H9 (cell line): ENCODE data around the gene GPR155. TPM values are rescaled to one million over a fixed set of nuclear protein-coding genes. Genes with fewer than 3 reads are reported as not detected.

Source experiments
- DNase-seq: peaks from one replicate; pipeline ENCODE4 v3.0.0-alpha.2; 2017
- H2AFZ ChIP-seq: one replicate; pipeline ENCODE4 v1.6.1; 2013; ENCODE audit warnings: mild to moderate bottlenecking, low read length, control low read depth, moderate library complexity
- H2AK5ac ChIP-seq: 2 replicates; pipeline ENCODE4 v1.6.1; 2013; ENCODE audit warnings: low read length, control low read depth, mixed read lengths; ENCODE audit not compliant: insufficient read length
- H2BK120ac ChIP-seq: one replicate; pipeline ENCODE4 v1.6.1; 2013; ENCODE audit warnings: low read depth, mild to moderate bottlenecking, low read length, control low read depth, inconsistent platforms; ENCODE audit not compliant: poor library complexity, severe bottlenecking
- H2BK12ac ChIP-seq: 2 replicates; pipeline ENCODE4 v1.6.1; 2013; ENCODE audit warnings: low read length, control low read depth, mixed read lengths, low read depth; ENCODE audit not compliant: insufficient read length
- H2BK15ac ChIP-seq: 2 replicates; pipeline ENCODE4 v1.6.1; 2013; ENCODE audit warnings: low read depth, low read length, control low read depth
- H2BK20ac ChIP-seq: one replicate; pipeline ENCODE4 v1.6.1; 2013; ENCODE audit warnings: low read depth, mild to moderate bottlenecking, low read length, control low read depth, inconsistent platforms; ENCODE audit not compliant: poor library complexity, severe bottlenecking
- H2BK5ac ChIP-seq: 2 replicates; pipeline ENCODE4 v1.6.1; 2013; ENCODE audit warnings: low read length, control low read depth, mixed read lengths; ENCODE audit not compliant: insufficient read length
- H3K14ac ChIP-seq: 2 replicates; pipeline ENCODE4 v1.6.1; 2013; ENCODE audit warnings: low read length, control low read depth; ENCODE audit not compliant: insufficient read depth
- H3K18ac ChIP-seq: 2 replicates; pipeline ENCODE4 v1.6.1; 2013; ENCODE audit warnings: low read depth, mild to moderate bottlenecking, mixed read lengths, low read length, control low read depth; ENCODE audit not compliant: insufficient read length
- H3K23ac ChIP-seq: 2 replicates; pipeline ENCODE4 v1.6.1; 2013; ENCODE audit warnings: low read length, control low read depth, mixed read lengths, low read depth; ENCODE audit not compliant: insufficient read length
- H3K23me2 ChIP-seq: 2 replicates; pipeline ENCODE4 v1.6.1; 2013; ENCODE audit warnings: low read depth, mild to moderate bottlenecking, mixed read lengths, low read length, control low read depth; ENCODE audit not compliant: insufficient read length, poor library complexity, severe bottlenecking
- H3K27ac ChIP-seq: 2 replicates; pipeline ENCODE4 v1.5.1; 2013; ENCODE audit warnings: low read length, control low read depth, mixed read lengths, low read depth; ENCODE audit not compliant: insufficient read length
- H3K27me3 ChIP-seq: 2 replicates; pipeline ENCODE4 v1.6.1; 2013; ENCODE audit warnings: low read length, control low read depth, inconsistent platforms; ENCODE audit not compliant: insufficient read depth
- H3K4ac ChIP-seq: 2 replicates; pipeline ENCODE4 v1.6.1; 2013; ENCODE audit warnings: low read depth, mild to moderate bottlenecking, control low read depth, inconsistent platforms, low read length, moderate library complexity
- H3K4me1 ChIP-seq: 2 replicates; pipeline ENCODE4 v1.6.1; 2013; ENCODE audit warnings: low read length, control low read depth, inconsistent platforms; ENCODE audit not compliant: insufficient read depth
- H3K4me2 ChIP-seq: 2 replicates; pipeline ENCODE4 v1.6.1; 2013; ENCODE audit warnings: low read length, control low read depth, mixed read lengths; ENCODE audit not compliant: insufficient read length, insufficient read depth
- H3K56ac ChIP-seq: 2 replicates; pipeline ENCODE4 v1.6.1; 2013; ENCODE audit warnings: low read depth, mild to moderate bottlenecking, mixed read lengths, low read length, control low read depth; ENCODE audit not compliant: insufficient read length
- H3K79me1 ChIP-seq: 2 replicates; pipeline ENCODE4 v1.6.1; 2013; ENCODE audit warnings: low read depth, mild to moderate bottlenecking, moderate library complexity, low read length, control low read depth, inconsistent platforms; ENCODE audit not compliant: insufficient read depth, poor library complexity, severe bottlenecking
- H3K79me2 ChIP-seq: 2 replicates; pipeline ENCODE4 v1.6.1; 2013; ENCODE audit warnings: low read length, control low read depth, inconsistent platforms; ENCODE audit not compliant: insufficient read depth
- H3K9ac ChIP-seq: 2 replicates; pipeline ENCODE4 v1.6.1; 2013; ENCODE audit warnings: low read length, control low read depth, mixed read lengths; ENCODE audit not compliant: insufficient read length; ENCODE audit errors: extremely low read depth
- H3K9me3 ChIP-seq: one replicate; pipeline ENCODE4 v1.6.1; 2013; ENCODE audit warnings: low read depth, low read length, inconsistent platforms; ENCODE audit not compliant: control insufficient read depth
- H3T11ph ChIP-seq: one replicate; pipeline ENCODE4 v1.6.1; 2013; ENCODE audit warnings: mild to moderate bottlenecking, low read length, control low read depth, inconsistent platforms
- H4K20me1 ChIP-seq: one replicate; pipeline ENCODE4 v1.6.1; 2013; ENCODE audit not compliant: control insufficient read depth, insufficient read length, insufficient read depth
- H4K5ac ChIP-seq: 2 replicates; pipeline ENCODE4 v1.6.1; 2013; ENCODE audit warnings: low read depth, mild to moderate bottlenecking, mixed read lengths, low read length, control low read depth; ENCODE audit not compliant: insufficient read length
- H4K8ac ChIP-seq: replicated peaks from 2 replicates; pipeline ENCODE4 v1.6.1; 2013; ENCODE audit warnings: low read length, control low read depth, mixed read lengths, low read depth; ENCODE audit not compliant: insufficient read length
- H4K91ac ChIP-seq: 2 replicates; pipeline ENCODE4 v1.6.1; 2013; ENCODE audit warnings: low read depth, mild to moderate bottlenecking, moderate library complexity, mixed read lengths, low read length, control low read depth; ENCODE audit not compliant: insufficient read length
- H3K27ac Mint-ChIP-seq, 3 experiments: 2 replicates in 2 of 3; 3 replicates in 1 of 3; pipeline ENCODE4 v1.8.0; 2020 to 2021; ENCODE audit warnings: mixed read lengths in 3 of 3, mild to moderate bottlenecking in 1 of 3, moderate library complexity in 1 of 3
- H3K27me3 Mint-ChIP-seq: 2 replicates; pipeline ENCODE4 v1.8.0; 2021; ENCODE audit warnings: low read depth, mild to moderate bottlenecking, moderate library complexity, mixed read lengths
- H3K36me3 Mint-ChIP-seq, 3 experiments: 2 replicates in 2 of 3; 3 replicates in 1 of 3; pipeline ENCODE4 v1.8.0; 2020 to 2021; ENCODE audit warnings: low read depth in 3 of 3, mixed read lengths in 3 of 3; ENCODE audit not compliant: insufficient read depth in 1 of 3
- H3K4me1 Mint-ChIP-seq, 2 experiments: 2 replicates each; pipeline ENCODE4 v1.8.0; 2020; ENCODE audit warnings: mixed read lengths in 2 of 2
- H3K4me3 Mint-ChIP-seq, 2 experiments: 2 replicates in 1 of 2; 3 replicates in 1 of 2; pipeline ENCODE4 v1.8.0; 2020 to 2021; ENCODE audit warnings: mild to moderate bottlenecking in 2 of 2, mixed read lengths in 2 of 2, moderate library complexity in 1 of 2
- H3K9me3 Mint-ChIP-seq, 2 experiments: 2 replicates in 1 of 2; 3 replicates in 1 of 2; pipeline ENCODE4 v1.8.0; 2020; ENCODE audit warnings: mild to moderate bottlenecking in 2 of 2, mixed read lengths in 2 of 2, moderate library complexity in 1 of 2
- CTCF ChIP-seq: fragments of 200-600 bp; sonication (generic); conservative IDR thresholded peaks from 3 replicates; pipeline ENCODE4 v1.8.0; 2021; ENCODE audit warnings: antibody characterized with exemption, mild to moderate bottlenecking
- WGBS: extraction: QIAGEN DNeasy Blood & Tissue Kit; methylation state at CpG from one replicate; pipeline ENCODE4 v1.1.7; 2013; ENCODE audit warnings: missing lambda C conversion rate, low lambda C conversion rate, mixed read lengths; ENCODE audit not compliant: insufficient read length; ENCODE audit errors: extremely low coverage; 5-methylcytosine and 5-hydroxymethylcytosine counted together
- total RNA-seq: library from RNA; stranded (reverse); gene quantifications from 2 replicates; pipeline ENCODE4 v1.2.1, GENCODE V29; 2021

GPR155 gene
- total RNA-seq, 1 experiment from 2014 or later = 0.35 TPM

DNA sequence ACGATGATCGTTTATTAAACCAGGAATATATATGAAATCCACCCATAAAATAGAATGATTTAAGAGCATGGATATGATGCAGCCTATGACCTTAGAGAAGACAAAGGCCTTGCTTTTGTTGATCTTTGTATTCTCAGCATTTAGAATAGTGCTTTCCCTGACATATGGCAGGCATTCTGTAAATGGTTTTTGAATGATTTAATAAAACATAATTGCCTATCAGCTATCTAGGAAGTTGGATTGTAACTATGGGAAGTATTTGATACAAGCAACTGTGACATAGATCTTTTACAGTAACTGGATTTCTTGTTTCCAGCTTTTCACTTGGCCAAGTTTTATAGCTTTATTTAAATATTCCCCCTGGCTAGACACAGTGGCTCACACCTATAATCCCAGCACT is 5.1 kb upstream of the GPR155 start:
- DNase-seq = no peak
- WGBS = no CpG with 5 or more reads among the region's 2 CpGs

More for the DNA sequence above, 5.1 kb upstream of the GPR155 start:
- no peak overlapping the region for H2BK120ac ChIP-seq
- no peak overlapping the region for H3K56ac ChIP-seq
- no peak overlapping the region for H3K27ac Mint-ChIP-seq
- no peaks in the 10 kb centered on the region for H3K79me2 ChIP-seq
- H2BK15ac ChIP-seq = no peak overlapping the region
- no peaks in the 10 kb centered on the region for H3K27me3 ChIP-seq
- no peak overlapping the region for H3K4me2 ChIP-seq
- no peak overlapping the region for H2BK20ac ChIP-seq
- no peak overlapping the region for H3K18ac ChIP-seq
- no peak overlapping the region for H3K23ac ChIP-seq
- H3K9me3 Mint-ChIP-seq = peaks cover 3 to 4% of the 10 kb centered on the region in 2 experiments; a peak in 3 of 5 replicates
- H3K79me1 ChIP-seq = no peaks in the 10 kb centered on the region
- H3K36me3 Mint-ChIP-seq = peaks cover 0 to 11% (median 0%) of the 10 kb centered on the region in 3 experiments; a peak in 4 of 7 replicates
- H4K5ac ChIP-seq = no peak overlapping the region
- no peak overlapping the region for H3K4ac ChIP-seq
- no peaks in the 10 kb centered on the region for H4K20me1 ChIP-seq
- H3K27me3 Mint-ChIP-seq = peaks cover 24% of the 10 kb centered on the region
- TF ChIP-seq CTCF = no peak
- peaks cover 3% of the 10 kb centered on the region for H3K23me2 ChIP-seq
- H2AK5ac ChIP-seq = no peak overlapping the region
- no peak overlapping the region for H3K14ac ChIP-seq
- no peak overlapping the region for H2AFZ ChIP-seq
- H2BK5ac ChIP-seq = no peak overlapping the region
- H3T11ph ChIP-seq = no peak overlapping the region
- peaks cover 10% of the 10 kb centered on the region in 2 experiments for H3K4me1 Mint-ChIP-seq
- no peak overlapping the region for H2BK12ac ChIP-seq
- H3K9ac ChIP-seq = no peak overlapping the region
- no peak overlapping the region for H3K27ac ChIP-seq
- H3K4me1 ChIP-seq = no peaks in the 10 kb centered on the region; the same call in 1 of the 2 replicates
- H3K4me3 Mint-ChIP-seq = no peak overlapping the region
- no peak overlapping the region for H4K8ac ChIP-seq
- no peak overlapping the region for H4K91ac ChIP-seq
- H3K9me3 ChIP-seq = no peaks in the 10 kb centered on the region
